ENCODE data around the gene QKI.

QKI gene

DNA sequence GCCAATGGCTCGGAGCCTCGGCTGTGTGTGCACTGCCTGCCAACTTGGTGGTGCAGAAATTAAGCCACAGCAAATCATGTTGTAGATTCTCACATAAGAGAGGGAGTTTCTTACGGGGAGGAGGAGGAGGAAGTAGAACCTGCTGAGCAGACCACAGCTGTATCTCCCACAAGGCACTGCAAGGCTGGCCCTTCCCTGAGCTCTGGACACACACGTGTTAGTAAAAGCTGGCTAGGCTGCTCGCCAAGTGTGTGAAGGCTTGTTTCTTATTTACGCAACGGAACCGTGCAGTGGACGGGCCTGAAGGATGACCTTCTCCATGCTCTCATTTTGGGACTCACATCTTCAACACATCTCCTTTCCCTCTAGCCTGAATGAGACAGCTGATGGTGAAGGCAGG, 15.7 kb upstream of the QKI start:
- no peak overlapping the region for H3K27ac ChIP-seq (ENCODE audit: extremely low read depth, low read depth, low read length)
- H3K4me1 ChIP-seq (ENCODE audit: control insufficient read depth, insufficient read depth, low read length): no peaks in the 10 kb centered on the region
- H3K9me3 ChIP-seq (ENCODE audit: control insufficient read depth, insufficient read depth, low read depth, low read length): no peaks in the 10 kb centered on the region
- TF ChIP-seq ZNF292 (tag by site-specific recombination; IDR thresholded peaks at IDR 0.05; ENCODE audit: borderline replicate concordance, low read depth) (no peak), ZNF202 (tag by site-specific recombination; IDR thresholded peaks at IDR 0.05; ENCODE audit: borderline replicate concordance) (no peak), ZNF501 (tag by site-specific recombination; IDR thresholded peaks at IDR 0.05) (no peak), WT1 (tag by site-specific recombination; IDR thresholded peaks at IDR 0.05) (no peak), ZNF146 (tag by site-specific recombination; IDR thresholded peaks at IDR 0.05) (no peak), ZNF404 (tag by site-specific recombination; IDR thresholded peaks at IDR 0.05) (no peak), ZNF140 (tag by site-specific recombination; IDR thresholded peaks at IDR 0.05) (no peak), ZNF335 (tag by site-specific recombination; conservative IDR thresholded peaks at IDR 0.05) (no peak), ZNF133 (tag by site-specific recombination; IDR thresholded peaks at IDR 0.05) (no peak), ZNF112 (tag by site-specific recombination; IDR thresholded peaks at IDR 0.05) (no peak), ZNF747 (tag by site-specific recombination; IDR thresholded peaks at IDR 0.05) (no peak)
- TF ChIP-seq, protein P1, sequence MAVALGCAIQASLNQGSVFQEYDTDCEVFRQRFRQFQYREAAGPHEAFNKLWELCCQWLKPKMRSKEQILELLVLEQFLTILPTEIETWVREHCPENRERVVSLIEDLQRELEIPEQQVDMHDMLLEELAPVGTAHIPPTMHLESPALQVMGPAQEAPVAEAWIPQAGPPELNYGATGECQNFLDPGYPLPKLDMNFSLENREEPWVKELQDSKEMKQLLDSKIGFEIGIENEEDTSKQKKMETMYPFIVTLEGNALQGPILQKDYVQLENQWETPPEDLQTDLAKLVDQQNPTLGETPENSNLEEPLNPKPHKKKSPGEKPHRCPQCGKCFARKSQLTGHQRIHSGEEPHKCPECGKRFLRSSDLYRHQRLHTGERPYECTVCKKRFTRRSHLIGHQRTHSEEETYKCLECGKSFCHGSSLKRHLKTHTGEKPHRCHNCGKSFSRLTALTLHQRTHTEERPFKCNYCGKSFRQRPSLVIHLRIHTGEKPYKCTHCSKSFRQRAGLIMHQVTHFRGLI (tag by site-specific recombination; IDR thresholded peaks at IDR 0.05): no peak
- TF ChIP-seq, protein P2, sequence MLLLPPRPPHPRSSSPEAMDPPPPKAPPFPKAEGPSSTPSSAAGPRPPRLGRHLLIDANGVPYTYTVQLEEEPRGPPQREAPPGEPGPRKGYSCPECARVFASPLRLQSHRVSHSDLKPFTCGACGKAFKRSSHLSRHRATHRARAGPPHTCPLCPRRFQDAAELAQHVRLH (tag by site-specific recombination; IDR thresholded peaks at IDR 0.05): no peak
- TF ChIP-seq, protein P3, sequence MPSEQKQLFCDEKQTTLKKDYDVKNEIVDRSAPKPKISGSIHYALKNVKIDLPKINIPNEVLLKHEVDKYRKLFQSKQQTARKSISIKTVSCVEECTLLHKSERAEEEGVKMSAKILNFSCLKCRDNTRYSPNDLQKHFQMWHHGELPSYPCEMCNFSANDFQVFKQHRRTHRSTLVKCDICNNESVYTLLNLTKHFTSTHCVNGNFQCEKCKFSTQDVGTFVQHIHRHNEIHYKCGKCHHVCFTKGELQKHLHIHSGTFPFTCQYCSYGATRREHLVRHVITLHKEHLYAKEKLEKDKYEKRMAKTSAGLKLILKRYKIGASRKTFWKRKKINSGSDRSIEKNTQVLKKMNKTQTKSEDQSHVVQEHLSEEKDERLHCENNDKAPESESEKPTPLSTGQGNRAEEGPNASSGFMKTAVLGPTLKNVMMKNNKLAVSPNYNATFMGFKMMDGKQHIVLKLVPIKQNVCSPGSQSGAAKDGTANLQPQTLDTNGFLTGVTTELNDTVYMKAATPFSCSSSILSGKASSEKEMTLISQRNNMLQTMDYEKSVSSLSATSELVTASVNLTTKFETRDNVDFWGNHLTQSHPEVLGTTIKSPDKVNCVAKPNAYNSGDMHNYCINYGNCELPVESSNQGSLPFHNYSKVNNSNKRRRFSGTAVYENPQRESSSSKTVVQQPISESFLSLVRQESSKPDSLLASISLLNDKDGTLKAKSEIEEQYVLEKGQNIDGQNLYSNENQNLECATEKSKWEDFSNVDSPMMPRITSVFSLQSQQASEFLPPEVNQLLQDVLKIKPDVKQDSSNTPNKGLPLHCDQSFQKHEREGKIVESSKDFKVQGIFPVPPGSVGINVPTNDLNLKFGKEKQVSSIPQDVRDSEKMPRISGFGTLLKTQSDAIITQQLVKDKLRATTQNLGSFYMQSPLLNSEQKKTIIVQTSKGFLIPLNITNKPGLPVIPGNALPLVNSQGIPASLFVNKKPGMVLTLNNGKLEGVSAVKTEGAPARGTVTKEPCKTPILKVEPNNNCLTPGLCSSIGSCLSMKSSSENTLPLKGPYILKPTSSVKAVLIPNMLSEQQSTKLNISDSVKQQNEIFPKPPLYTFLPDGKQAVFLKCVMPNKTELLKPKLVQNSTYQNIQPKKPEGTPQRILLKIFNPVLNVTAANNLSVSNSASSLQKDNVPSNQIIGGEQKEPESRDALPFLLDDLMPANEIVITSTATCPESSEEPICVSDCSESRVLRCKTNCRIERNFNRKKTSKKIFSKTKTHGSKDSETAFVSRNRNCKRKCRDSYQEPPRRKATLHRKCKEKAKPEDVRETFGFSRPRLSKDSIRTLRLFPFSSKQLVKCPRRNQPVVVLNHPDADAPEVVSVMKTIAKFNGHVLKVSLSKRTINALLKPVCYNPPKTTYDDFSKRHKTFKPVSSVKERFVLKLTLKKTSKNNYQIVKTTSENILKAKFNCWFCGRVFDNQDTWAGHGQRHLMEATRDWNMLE (tag by site-specific recombination; conservative IDR thresholded peaks at IDR 0.05; ENCODE audit: low read depth): no peak
- TF ChIP-seq, protein P4, sequence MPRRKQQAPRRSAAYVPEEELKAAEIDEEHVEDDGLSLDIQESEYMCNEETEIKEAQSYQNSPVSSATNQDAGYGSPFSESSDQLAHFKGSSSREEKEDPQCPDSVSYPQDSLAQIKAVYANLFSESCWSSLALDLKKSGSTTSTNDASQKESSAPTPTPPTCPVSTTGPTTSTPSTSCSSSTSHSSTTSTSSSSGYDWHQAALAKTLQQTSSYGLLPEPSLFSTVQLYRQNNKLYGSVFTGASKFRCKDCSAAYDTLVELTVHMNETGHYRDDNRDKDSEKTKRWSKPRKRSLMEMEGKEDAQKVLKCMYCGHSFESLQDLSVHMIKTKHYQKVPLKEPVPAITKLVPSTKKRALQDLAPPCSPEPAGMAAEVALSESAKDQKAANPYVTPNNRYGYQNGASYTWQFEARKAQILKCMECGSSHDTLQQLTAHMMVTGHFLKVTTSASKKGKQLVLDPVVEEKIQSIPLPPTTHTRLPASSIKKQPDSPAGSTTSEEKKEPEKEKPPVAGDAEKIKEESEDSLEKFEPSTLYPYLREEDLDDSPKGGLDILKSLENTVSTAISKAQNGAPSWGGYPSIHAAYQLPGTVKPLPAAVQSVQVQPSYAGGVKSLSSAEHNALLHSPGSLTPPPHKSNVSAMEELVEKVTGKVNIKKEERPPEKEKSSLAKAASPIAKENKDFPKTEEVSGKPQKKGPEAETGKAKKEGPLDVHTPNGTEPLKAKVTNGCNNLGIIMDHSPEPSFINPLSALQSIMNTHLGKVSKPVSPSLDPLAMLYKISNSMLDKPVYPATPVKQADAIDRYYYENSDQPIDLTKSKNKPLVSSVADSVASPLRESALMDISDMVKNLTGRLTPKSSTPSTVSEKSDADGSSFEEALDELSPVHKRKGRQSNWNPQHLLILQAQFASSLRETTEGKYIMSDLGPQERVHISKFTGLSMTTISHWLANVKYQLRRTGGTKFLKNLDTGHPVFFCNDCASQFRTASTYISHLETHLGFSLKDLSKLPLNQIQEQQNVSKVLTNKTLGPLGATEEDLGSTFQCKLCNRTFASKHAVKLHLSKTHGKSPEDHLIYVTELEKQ (tag by site-specific recombination; IDR thresholded peaks at IDR 0.05; ENCODE audit: borderline replicate concordance): no peak
- TF ChIP-seq, protein P5, sequence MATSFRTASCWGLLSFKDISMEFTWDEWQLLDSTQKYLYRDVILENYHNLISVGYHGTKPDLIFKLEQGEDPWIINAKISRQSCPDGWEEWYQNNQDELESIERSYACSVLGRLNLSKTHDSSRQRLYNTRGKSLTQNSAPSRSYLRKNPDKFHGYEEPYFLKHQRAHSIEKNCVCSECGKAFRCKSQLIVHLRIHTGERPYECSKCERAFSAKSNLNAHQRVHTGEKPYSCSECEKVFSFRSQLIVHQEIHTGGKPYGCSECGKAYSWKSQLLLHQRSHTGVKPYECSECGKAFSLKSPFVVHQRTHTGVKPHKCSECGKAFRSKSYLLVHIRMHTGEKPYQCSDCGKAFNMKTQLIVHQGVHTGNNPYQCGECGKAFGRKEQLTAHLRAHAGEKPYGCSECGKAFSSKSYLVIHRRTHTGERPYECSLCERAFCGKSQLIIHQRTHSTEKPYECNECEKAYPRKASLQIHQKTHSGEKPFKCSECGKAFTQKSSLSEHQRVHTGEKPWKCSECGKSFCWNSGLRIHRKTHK (tag by site-specific recombination; IDR thresholded peaks at IDR 0.05): no peak
- TF ChIP-seq, protein P6, sequence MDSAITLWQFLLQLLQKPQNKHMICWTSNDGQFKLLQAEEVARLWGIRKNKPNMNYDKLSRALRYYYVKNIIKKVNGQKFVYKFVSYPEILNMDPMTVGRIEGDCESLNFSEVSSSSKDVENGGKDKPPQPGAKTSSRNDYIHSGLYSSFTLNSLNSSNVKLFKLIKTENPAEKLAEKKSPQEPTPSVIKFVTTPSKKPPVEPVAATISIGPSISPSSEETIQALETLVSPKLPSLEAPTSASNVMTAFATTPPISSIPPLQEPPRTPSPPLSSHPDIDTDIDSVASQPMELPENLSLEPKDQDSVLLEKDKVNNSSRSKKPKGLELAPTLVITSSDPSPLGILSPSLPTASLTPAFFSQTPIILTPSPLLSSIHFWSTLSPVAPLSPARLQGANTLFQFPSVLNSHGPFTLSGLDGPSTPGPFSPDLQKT (IDR thresholded peaks at IDR 0.05; ENCODE audit: borderline replicate concordance, low read depth, low read length): no peak
- no peaks in the 10 kb centered on the region for H3K36me3 ChIP-seq (ENCODE audit: control insufficient read depth in 2 of 2, insufficient read depth in 1 of 2, low read length in 2 of 2)
- CTCF ChIA-PET: interaction anchor here (0.6 kb wide), 1 partner anchor 263 kb away, joined by 3 read pairs; no protein-coding TSS in a partner anchor
- no peak overlapping the region for H3K4me3 ChIP-seq (ENCODE audit: low read depth, low read length)
- POLR2A ChIA-PET: no interaction called here

All from HEK293 (cell line).